GM23338 (cell line): Measurements from ENCODE around the gene FAM76B. TPM values are rescaled to one million over a fixed set of nuclear protein-coding genes. Genes with fewer than 3 reads are reported as not detected.

Experiments
- ATAC-seq: fragments of 200-7000 bp; cut with Tn5 transposase; 3 replicates; pipeline ENCODE4 v1.9.1; 2020
- DNase-seq: peaks from one replicate; pipeline ENCODE4 v3.0.0-alpha.2; 2015; ENCODE audit warnings: low spot score
- H2AFZ ChIP-seq: fragments of 200-600 bp; sonication (generic); 2 replicates; pipeline ENCODE4 v1.8.0; 2016; ENCODE audit warnings: antibody characterized with exemption, mild to moderate bottlenecking, moderate library complexity
- H3F3A ChIP-seq: fragments of 200-600 bp; sonication (generic); replicated peaks from 2 replicates; pipeline ENCODE4 v1.8.0; 2017; ENCODE audit warnings: antibody characterized with exemption, mixed run types, low read depth
- H3K27ac ChIP-seq: fragments of 200-600 bp; sonication (generic); 2 replicates; pipeline ENCODE4 v1.6.1; 2016; ENCODE audit warnings: low read depth
- H3K27me3 ChIP-seq: fragments of 200-600 bp; sonication (generic); 2 replicates; pipeline ENCODE4 v1.8.0; 2016; ENCODE audit warnings: mild to moderate bottlenecking, mixed run types, moderate library complexity; ENCODE audit not compliant: insufficient read depth
- H3K36me3 ChIP-seq: fragments of 200-600 bp; sonication (generic); 2 replicates; pipeline ENCODE4 v1.8.0; 2016; ENCODE audit warnings: mild to moderate bottlenecking; ENCODE audit not compliant: insufficient read depth
- H3K4me1 ChIP-seq: fragments of 200-600 bp; sonication (generic); 2 replicates; pipeline ENCODE4 v1.8.0; 2016; ENCODE audit warnings: mild to moderate bottlenecking, moderate library complexity; ENCODE audit not compliant: insufficient read depth
- H3K4me2 ChIP-seq: fragments of 200-600 bp; sonication (generic); 2 replicates; pipeline ENCODE4 v1.7.1; 2017; ENCODE audit warnings: mixed run types
- H3K4me3 ChIP-seq: fragments of 200-600 bp; sonication (generic); 2 replicates; pipeline ENCODE4 v1.6.1; 2016; ENCODE audit warnings: mixed run types
- H3K79me2 ChIP-seq: fragments of 200-600 bp; sonication (generic); replicated peaks from 2 replicates; pipeline ENCODE4 v1.8.0; 2017; ENCODE audit warnings: mild to moderate bottlenecking; ENCODE audit not compliant: insufficient read depth
- H3K9me2 ChIP-seq: fragments of 200-600 bp; sonication (generic); 2 replicates; pipeline ENCODE4 v1.8.0; 2017; ENCODE audit not compliant: insufficient read depth
- H4K20me1 ChIP-seq: fragments of 200-600 bp; sonication (generic); replicated peaks from 2 replicates; pipeline ENCODE4 v1.8.0; 2017; ENCODE audit warnings: mild to moderate bottlenecking; ENCODE audit not compliant: insufficient read depth
- H3K27ac Mint-ChIP-seq: 2 replicates; pipeline ENCODE4 v1.8.0; 2020; ENCODE audit warnings: inconsistent platforms, mild to moderate bottlenecking, moderate library complexity, mixed read lengths
- H3K27me3 Mint-ChIP-seq: 3 replicates; pipeline ENCODE4 v1.8.0; 2022; ENCODE audit warnings: low read depth, mild to moderate bottlenecking, moderate library complexity, mixed read lengths, inconsistent platforms; ENCODE audit not compliant: insufficient read depth, poor library complexity
- H3K36me3 Mint-ChIP-seq: 3 replicates; pipeline ENCODE4 v1.8.0; 2021; ENCODE audit warnings: low read depth, mild to moderate bottlenecking, inconsistent platforms, moderate library complexity, mixed read lengths
- H3K4me1 Mint-ChIP-seq: 3 replicates; pipeline ENCODE4 v1.8.0; 2020; ENCODE audit warnings: mild to moderate bottlenecking, inconsistent platforms, mixed read lengths
- H3K4me3 Mint-ChIP-seq: 3 replicates; pipeline ENCODE4 v1.8.0; 2021; ENCODE audit warnings: moderate library complexity, mild to moderate bottlenecking, inconsistent platforms, mixed read lengths
- H3K9me3 Mint-ChIP-seq: 3 replicates; pipeline ENCODE4 v1.8.0; 2020; ENCODE audit warnings: moderate library complexity, mild to moderate bottlenecking, inconsistent platforms, mixed read lengths
- CTCF ChIP-seq, 2 experiments: fragments of 200-600 bp in 1 of 2; sonication (generic) in 1 of 2; conservative IDR thresholded peaks; 2 replicates each; pipeline versions ENCODE4 v1.5.1 to v1.6.1; 2016 to 2017; ENCODE audit warnings: antibody characterized with exemption in 2 of 2, low read depth in 2 of 2, mild to moderate bottlenecking in 2 of 2, moderate library complexity in 1 of 2
- ETS1 ChIP-seq: IDR thresholded peaks from 2 replicates; pipeline ENCODE4 v1.6.1; 2016; ENCODE audit warnings: antibody characterized with exemption
- EZH2 ChIP-seq: fragments of 200-600 bp; sonication (generic); IDR thresholded peaks from one replicate; pipeline ENCODE4 v1.8.0; 2017; ENCODE audit warnings: antibody characterized with exemption, mild to moderate bottlenecking, low read depth; ENCODE audit not compliant: unreplicated experiment
- REST ChIP-seq: IDR thresholded peaks from one replicate; pipeline ENCODE4 v1.6.1; 2018; ENCODE audit warnings: antibody characterized with exemption; ENCODE audit not compliant: unreplicated experiment
- ZNF114 ChIP-seq: fragments of 250-450 bp; sonication (Bioruptor Pico); IDR thresholded peaks from 2 replicates; pipeline ENCODE4 v1.5.0; 2020; ENCODE audit warnings: mild to moderate bottlenecking, moderate library complexity
- ZNF462 ChIP-seq: fragments of 250-450 bp; sonication (Bioruptor Pico); IDR thresholded peaks from 2 replicates; pipeline ENCODE4 v1.5.0; 2020; ENCODE audit warnings: mild to moderate bottlenecking, moderate library complexity
- polyA plus RNA-seq: library from polyadenylated mRNA; unstranded; fragments of >200 nt; fragmentation: Nextera tagmentation; extraction: Ambion mirVana; gene quantifications from 2 replicates; pipeline ENCODE4 v1.2.1, GENCODE V29; 2016
- total RNA-seq: library from RNA; depleted of rRNA; stranded (reverse); fragments of >200 nt; shearing (Covaris generic); gene quantifications from 2 replicates; pipeline ENCODE4 v1.2.3, GENCODE V29; 2014

The FAM76B gene
- total and polyA plus RNA-seq, 2 experiments from 2014 or later: 21.1 to 37.9 TPM

- H3K27ac Mint-ChIP-seq: no peak overlapping the region
- ATAC-seq: no peak
Measured at GRCh38 chr11:95776859-95777258, 12.7 kb downstream of the FAM76B start.

More at GRCh38 chr11:95776859-95777258, 12.7 kb downstream of the FAM76B start:
- Histone ChIP-seq H3K36me3 (peaks cover 56% of the 10 kb centered on the region; the same call in 1 of the 2 replicates), H3K9me2 (no peaks in the 10 kb centered on the region), H3K4me1 (no peaks in the 10 kb centered on the region), H3K4me3 (no peak overlapping the region), H3K4me2 (no peak overlapping the region), H4K20me1 (no peaks in the 10 kb centered on the region), H3K27ac (no peak overlapping the region), H3K27me3 (no peaks in the 10 kb centered on the region), H3F3A (no peaks in the 10 kb centered on the region), H2AFZ (no peak overlapping the region), H3K79me2 (no peaks in the 10 kb centered on the region)
- Mint-ChIP-seq H3K27me3 (no peaks in the 10 kb centered on the region), H3K4me1 (no peaks in the 10 kb centered on the region), H3K36me3 (peaks cover 70% of the 10 kb centered on the region; the same call in 2 of the 3 replicates), H3K9me3 (no peaks in the 10 kb centered on the region), H3K4me3 (no peak overlapping the region)
- TF ChIP-seq CTCF (conservative IDR thresholded peaks at IDR 0.05; ENCODE audit: low read depth in 2 of 2) (no peak), ZNF462 (no peak), EZH2 (no peak), REST (no peak), ETS1 (no peak), ZNF114 (CRISPR knock-in tag) (no peak)
- no peak for DNase-seq
